HCT116 (cell line): Measurements from ENCODE around the gene APBB1IP. TPM values are rescaled to one million over a fixed set of nuclear protein-coding genes. Genes with fewer than 3 reads are reported as not detected.
"Not testable (repeated sequence)": the region's sequence is repeated elsewhere in the genome, so short reads cannot be mapped to it uniquely, and the experiment has no call there.

Experiments used
- ATAC-seq: fragments of 200-7000 bp; cut with Tn5 transposase; 2 replicates; pipeline ENCODE4 v1.9.1; 2020; ENCODE audit warnings: mild to moderate bottlenecking, moderate library complexity
- BruUV-seq: library from RNA; stranded (reverse); fragments of 400-500 nt; replicated peaks from 2 replicates; lab custom pipeline; 2021; lab: Mats Ljungman, UMichigan
- CTCF ChIA-PET: fragments of 300-600 bp; sonication (Branson Sonifier 250); formaldehyde crosslinking; loops from one replicate; lab custom pipeline; 2021; ENCODE audit warnings: antibody characterized with exemption; lab: Charles Lee
- POLR2A ChIA-PET: fragments of 300-600, 350-600 bp; sonication (Branson Sonifier 250); formaldehyde crosslinking; loops from one replicate; lab custom pipeline; 2021; ENCODE audit warnings: antibody characterized with exemption; lab: Charles Lee
- RAD21 ChIA-PET, 2 experiments: fragments of 300-600 bp; sonication (Branson Sonifier 250); formaldehyde crosslinking; loops; one replicate each; lab custom pipeline; 2023; ENCODE audit warnings: low total read pairs in 2 of 2; ENCODE audit not compliant: uncharacterized antibody in 2 of 2, unreplicated experiment in 2 of 2, low non-redundant PET in 1 of 2; lab: Charles Lee
- DNase-seq: peaks from one replicate; pipeline ENCODE4 v3.0.0-alpha.2; 2010; ENCODE audit warnings: low read depth, low spot score
- H2AFZ ChIP-seq: fragments of 200-600 bp; shearing (Covaris generic), sonication (generic); 2 replicates; pipeline ENCODE4 v1.6.1; 2017; ENCODE audit warnings: low read depth, mixed run types, mixed read lengths, antibody characterized with exemption, low read length; ENCODE audit not compliant: poor library complexity, severe bottlenecking
- H3K27ac ChIP-seq: 2 replicates; pipeline ENCODE4 v1.5.1; 2012; ENCODE audit warnings: low read depth, low read length
- H3K27me3 ChIP-seq: fragments of 200-600 bp; sonication (generic); 2 replicates; pipeline ENCODE4 v1.6.1; 2016; ENCODE audit warnings: mixed run types, low read length, mixed read lengths; ENCODE audit not compliant: insufficient read depth
- H3K36me3 ChIP-seq, 2 experiments: fragments of 200-500 bp in 1 of 2; fragments of 200-600 bp in 1 of 2; sonication (Bioruptor generic) in 1 of 2; sonication (generic) in 1 of 2; 2 replicates each; pipeline versions ENCODE4 v1.5.1 to v1.6.1; 2014 to 2016; ENCODE audit warnings: low read length in 2 of 2, inconsistent platforms in 1 of 2, mixed read lengths in 1 of 2, mixed run types in 1 of 2; ENCODE audit not compliant: insufficient read depth in 2 of 2, control insufficient read depth in 1 of 2
- H3K4me1 ChIP-seq, 2 experiments: fragments of 200-600 bp in 1 of 2; sonication (generic) in 1 of 2; 2 replicates each; pipeline versions ENCODE4 v1.5.1 to v1.6.1; 2012 to 2017; ENCODE audit warnings: low read length in 2 of 2, inconsistent platforms in 1 of 2, mild to moderate bottlenecking in 1 of 2, mixed read lengths in 1 of 2, mixed run types in 1 of 2, moderate library complexity in 1 of 2; ENCODE audit not compliant: insufficient read depth in 2 of 2, control insufficient read depth in 1 of 2
- H3K4me2 ChIP-seq: fragments of 200-600 bp; sonication (generic); 2 replicates; pipeline ENCODE4 v1.6.1; 2017; ENCODE audit warnings: mixed run types, low read length, mixed read lengths
- H3K4me3 ChIP-seq, 2 experiments: fragments of 200-600 bp in 1 of 2; sonication (generic) in 1 of 2; replicated peaks in 1 of 2; 2 replicates each; pipeline ENCODE4 v1.5.1; 2011 to 2016; ENCODE audit warnings: low read length in 2 of 2, control low read depth in 1 of 2, low read depth in 1 of 2, mild to moderate bottlenecking in 1 of 2, mixed read lengths in 1 of 2, mixed run types in 1 of 2
- H3K79me2 ChIP-seq: fragments of 200-600 bp; sonication (generic); 2 replicates; pipeline ENCODE4 v1.6.1; 2017; ENCODE audit warnings: mild to moderate bottlenecking, mixed run types, low read length, moderate library complexity, mixed read lengths; ENCODE audit not compliant: insufficient read depth
- H3K9ac ChIP-seq: fragments of 200-600 bp; sonication (generic); 2 replicates; pipeline ENCODE4 v1.6.1; 2016; ENCODE audit warnings: low read length, mixed read lengths
- H3K9me2 ChIP-seq: fragments of 200-600 bp; sonication (generic), shearing (Covaris generic); 2 replicates; pipeline ENCODE4 v1.6.1; 2017; ENCODE audit warnings: mixed run types, mild to moderate bottlenecking, moderate library complexity; ENCODE audit not compliant: insufficient read depth
- H3K9me3 ChIP-seq, 2 experiments: fragments of 200-500 bp in 1 of 2; fragments of 200-600 bp in 1 of 2; sonication (Bioruptor generic) in 1 of 2; sonication (generic) in 1 of 2; 2 replicates each; pipeline ENCODE4 v1.6.1; 2014 to 2017; ENCODE audit warnings: low read length in 2 of 2, mixed read lengths in 2 of 2, inconsistent platforms in 1 of 2, low read depth in 1 of 2, mild to moderate bottlenecking in 1 of 2, mixed run types in 1 of 2, moderate library complexity in 1 of 2; ENCODE audit not compliant: control insufficient read depth in 1 of 2, insufficient read depth in 1 of 2
- H4K20me1 ChIP-seq: fragments of 200-600 bp; sonication (generic), shearing (Covaris generic); 2 replicates; pipeline ENCODE4 v1.6.1; 2017; ENCODE audit warnings: mixed run types, mild to moderate bottlenecking, moderate library complexity; ENCODE audit not compliant: insufficient read depth
- EGR1 ChIP-seq: IDR thresholded peaks from 2 replicates; pipeline ENCODE4 v1.6.1; 2012; ENCODE audit warnings: low read depth
- EZH2phosphoT487 ChIP-seq: fragments of 200-600 bp; IDR thresholded peaks from 2 replicates; pipeline ENCODE4 v1.6.1; 2018; ENCODE audit warnings: antibody characterized with exemption, borderline replicate concordance
- intact Hi-C: fragments of 100-400 bp; cut with micrococcal nuclease; formaldehyde crosslinking; loops from 2 replicates; pipeline ENCODE4 v1.10.0; 2022
- total RNA-seq: library from RNA; stranded (reverse); gene quantifications from one replicate; pipeline ENCODE4 v1.2.1, GENCODE V29; 2021; ENCODE audit not compliant: unreplicated experiment

The APBB1IP gene
- total RNA-seq, 1 experiment from 2014 or later: 0.27 TPM

DNA sequence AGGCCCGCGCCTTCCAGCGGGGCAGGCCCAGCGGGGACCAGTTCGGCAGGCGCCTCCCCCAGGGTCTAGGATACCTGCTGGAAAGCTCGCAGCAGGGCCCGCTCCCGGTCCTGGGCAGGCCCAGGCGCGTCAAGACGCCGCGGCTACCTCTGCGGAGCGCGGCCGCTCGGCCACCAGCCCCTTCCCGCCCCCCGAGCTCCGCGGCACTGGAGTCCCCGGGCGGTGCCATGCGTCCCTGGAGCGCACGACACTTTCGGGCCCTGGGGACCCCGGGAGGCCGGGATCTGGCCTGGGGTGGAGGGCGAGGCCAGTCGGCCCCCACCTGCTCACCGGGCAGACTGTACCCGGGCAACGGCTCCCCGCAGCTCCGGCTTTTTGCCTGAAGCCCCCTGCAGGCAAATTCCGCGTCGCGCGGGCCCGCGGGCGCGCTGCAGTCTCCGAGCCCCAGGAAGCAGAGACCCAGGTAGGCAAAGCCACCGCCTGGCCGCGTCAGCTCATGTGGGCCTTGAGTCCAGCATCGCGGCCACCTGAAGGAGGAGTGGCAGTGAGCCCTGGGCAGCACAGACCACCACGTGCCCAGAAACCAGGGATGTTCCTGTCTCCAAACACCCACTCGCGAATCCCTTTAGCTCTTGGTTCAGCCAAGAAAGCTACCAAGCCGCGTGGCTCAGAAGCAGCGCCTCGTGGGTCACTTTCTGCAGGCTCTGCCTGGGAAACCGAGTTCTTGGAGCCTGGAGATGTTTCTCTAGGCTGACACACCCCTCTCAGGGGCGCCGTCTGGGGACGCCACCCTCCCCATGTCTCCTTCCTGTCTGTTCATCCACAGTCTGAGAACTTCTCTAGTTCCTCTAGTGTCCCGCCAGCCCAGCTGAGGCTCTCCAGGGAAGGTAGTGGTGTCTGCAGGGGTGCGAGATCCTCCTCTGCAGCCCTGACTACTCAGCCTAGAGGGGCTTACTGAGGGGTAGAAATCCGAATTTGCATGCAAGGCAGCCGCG is 46.1 kb upstream of the APBB1IP start:
- Histone ChIP-seq H3K9me2 (no peaks in the 10 kb centered on the region), H3K27me3 (peaks cover 12% of the 10 kb centered on the region), H3K9ac (no peak overlapping the region), H2AFZ (no peak overlapping the region), H3K4me2 (no peak overlapping the region), H3K27ac (no peak overlapping the region), H3K79me2 (no peaks in the 10 kb centered on the region), H3K4me1 (no peaks in the 10 kb centered on the region), H4K20me1 (no peaks in the 10 kb centered on the region), H3K9me3 (no peaks in the 10 kb centered on the region), H3K36me3 (no peaks in the 10 kb centered on the region), H3K4me3 (no peak overlapping the region)
- ChIA-PET CTCF (no interaction called here), RAD21 (no interaction called here), POLR2A (no interaction called here)
- intact Hi-C loops: no loop called here
- no peak for DNase-seq
- no peak for TF ChIP-seq EZH2phosphoT487
- TF ChIP-seq EGR1: no peak
- BruUV-seq: no TSS peak
- ATAC-seq: no peak

DNA sequence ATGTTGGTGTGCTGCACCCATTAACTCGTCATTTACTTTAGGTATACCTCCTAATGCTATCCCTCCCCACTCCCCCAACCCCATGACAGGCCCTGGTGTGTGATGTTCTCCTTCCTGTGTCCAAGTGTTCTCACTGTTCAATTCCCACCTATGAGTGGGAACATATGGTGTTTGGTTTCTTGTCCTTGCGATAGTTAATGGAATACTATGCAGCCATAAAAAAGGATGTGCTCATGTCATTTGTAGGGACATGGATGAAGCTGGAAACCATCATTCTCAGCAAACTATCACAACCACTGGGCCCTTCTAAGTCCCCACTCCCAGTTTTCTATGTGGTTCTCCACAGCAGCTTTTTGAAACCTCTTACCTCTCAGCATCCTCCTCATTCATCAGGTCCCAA is 39.8 kb upstream of the APBB1IP start:
- H3K27ac ChIP-seq, CTCF ChIA-PET, POLR2A ChIA-PET, ATAC-seq, intact Hi-C loops, H3K36me3 ChIP-seq, H3K4me1 ChIP-seq, H3K4me3 ChIP-seq, RAD21 ChIA-PET, DNase-seq, H3K9ac ChIP-seq, H3K9me3 ChIP-seq, H4K20me1 ChIP-seq, H3K4me2 ChIP-seq, H3K79me2 ChIP-seq, H3K9me2 ChIP-seq, H2AFZ ChIP-seq, BruUV-seq: not testable (repeated sequence)
- peaks cover 31% of the 10 kb centered on the region for H3K27me3 ChIP-seq
